HepG2 (cell line): ENCODE results near the gene GPAT3. TPM values are rescaled to one million over a fixed set of nuclear protein-coding genes. Genes with fewer than 3 reads are reported as not detected.

Experiments
- ATAC-seq: fragments of 200-7000 bp; cut with Tn5 transposase; 3 replicates; pipeline ENCODE4 v1.9.1; 2020; ENCODE audit warnings: mild to moderate bottlenecking, moderate library complexity
- BruUV-seq: library from RNA; stranded (reverse); fragments of 400-500 nt; replicated peaks from 2 replicates; lab custom pipeline; 2021; lab: Mats Ljungman, UMichigan
- CTCF ChIA-PET: fragments of 300-600 bp; formaldehyde crosslinking; extraction: SDS; loops from one replicate; lab custom pipeline; 2021; ENCODE audit warnings: low total read pairs, inconsistent platforms, low intra/inter-chr PET ratio; lab: Yijun Ruan, JAX
- POLR2A ChIA-PET: fragments of 350-600 bp; sonication (Branson Sonifier 250); formaldehyde crosslinking; loops from one replicate; lab custom pipeline; 2020; ENCODE audit warnings: antibody characterized with exemption, inconsistent platforms; lab: Yijun Ruan, JAX
- DNase-seq: peaks from one replicate; pipeline ENCODE4 v3.0.0-alpha.2; 2015; ENCODE audit warnings: low spot score
- FAIRE-seq: peaks from 3 replicates; lab custom pipeline; 2011; peaks lifted over from hg19 to GRCh38; lab: Jason Lieb, UNC
- H2AFZ ChIP-seq: one replicate; pipeline ENCODE4 v1.6.1; 2011; ENCODE audit warnings: low read length, inconsistent platforms
- H3K27ac ChIP-seq: fragments of 300-600 bp; 3 replicates; pipeline ENCODE4 v1.8.0; 2011; ENCODE audit warnings: mixed run types, mild to moderate bottlenecking, mixed read lengths, low read length, inconsistent platforms; ENCODE audit not compliant: insufficient read depth; ENCODE audit errors: extremely low read length
- H3K27me3 ChIP-seq, 2 experiments: fragments of 200-600 bp in 1 of 2; 2 replicates in 1 of 2; 3 replicates in 1 of 2; pipeline versions ENCODE4 v1.6.0 to v1.8.0; 2011; ENCODE audit warnings: low read length in 2 of 2, mild to moderate bottlenecking in 2 of 2, moderate library complexity in 2 of 2, inconsistent platforms in 1 of 2; ENCODE audit not compliant: insufficient read depth in 2 of 2, control insufficient read depth in 1 of 2
- H3K36me3 ChIP-seq, 2 experiments: fragments of 200-600 bp in 1 of 2; replicated peaks in 1 of 2; 2 replicates in 1 of 2; 3 replicates in 1 of 2; pipeline versions ENCODE4 v1.5.1 to v1.8.0; 2011; ENCODE audit warnings: low read length in 2 of 2, inconsistent platforms in 1 of 2; ENCODE audit not compliant: insufficient read depth in 2 of 2, control insufficient read depth in 1 of 2
- H3K4me1 ChIP-seq: 2 replicates; pipeline ENCODE4 v1.5.1; 2012; ENCODE audit warnings: low read length, inconsistent platforms; ENCODE audit not compliant: insufficient read depth
- H3K4me2 ChIP-seq: 2 replicates; pipeline ENCODE4 v1.6.0; 2011; ENCODE audit warnings: low read depth, low read length, inconsistent platforms
- H3K4me3 ChIP-seq, 3 experiments: fragments of 200-600 bp in 1 of 3; sonication (generic), shearing (Covaris generic) in 1 of 3; replicated peaks in 1 of 3; 2 replicates each; pipeline ENCODE4 v1.5.1; 2011 to 2016; ENCODE audit warnings: low read length in 3 of 3, inconsistent platforms in 2 of 3, low read depth in 2 of 3, mild to moderate bottlenecking in 2 of 3, control low read depth in 1 of 3, mixed read lengths in 1 of 3; ENCODE audit not compliant: insufficient read depth in 1 of 3
- H3K79me2 ChIP-seq: one replicate; pipeline ENCODE4 v1.6.1; 2011; ENCODE audit warnings: low read length, inconsistent platforms; ENCODE audit not compliant: insufficient read depth
- H3K9ac ChIP-seq: 2 replicates; pipeline ENCODE4 v1.6.0; 2011; ENCODE audit warnings: mild to moderate bottlenecking, low read depth, low read length, inconsistent platforms; ENCODE audit not compliant: insufficient read depth
- H3K9me3 ChIP-seq: 2 replicates; pipeline ENCODE4 v1.5.1; 2012; ENCODE audit warnings: mild to moderate bottlenecking, low read length
- H4K20me1 ChIP-seq: 2 replicates; pipeline ENCODE4 v1.6.0; 2011; ENCODE audit warnings: inconsistent platforms, mild to moderate bottlenecking, low read length, moderate library complexity; ENCODE audit not compliant: insufficient read depth
- NFAT5 ChIP-seq: sonication (generic); formaldehyde crosslinking; IDR thresholded peaks from 2 replicates; pipeline ENCODE4 v1.4.0; 2020; ENCODE audit warnings: missing genetic modification reagents
- ZC3H4 ChIP-seq: sonication (generic); formaldehyde crosslinking; IDR thresholded peaks from 2 replicates; pipeline ENCODE4 v1.4.0; 2020; ENCODE audit warnings: missing genetic modification reagents, borderline replicate concordance
- ZFYVE20 ChIP-seq: sonication (generic); formaldehyde crosslinking; IDR thresholded peaks from 2 replicates; pipeline ENCODE4 v1.8.0; 2023; ENCODE audit warnings: low read depth, mild to moderate bottlenecking, moderate library complexity, missing genetic modification reagents, borderline replicate concordance
- ZSCAN5A ChIP-seq: sonication (generic); formaldehyde crosslinking; IDR thresholded peaks from 2 replicates; pipeline ENCODE4 v1.8.0; 2022; ENCODE audit warnings: mild to moderate bottlenecking, missing genetic modification reagents, borderline replicate concordance
- WGBS: methylation state at CpG from one replicate; pipeline ENCODE4 v1.1.6; 2017; ENCODE audit warnings: low lambda C conversion rate; 5-methylcytosine and 5-hydroxymethylcytosine counted together
- in situ Hi-C: cut with HindIII; loops from 2 replicates; pipeline ENCODE4 v1.10.0; 2017; ENCODE audit warnings: low pct_unique_long_range_greater_than_20kb; ENCODE audit not compliant: extremely low pct_ligation_motif_present
- intact Hi-C: fragments of 100-400 bp; cut with micrococcal nuclease; formaldehyde crosslinking; loops from one replicate; pipeline ENCODE4 v1.10.0; 2022; ENCODE audit not compliant: unreplicated experiment
- polyA plus RNA-seq, 8 experiments: library from polyadenylated mRNA; depleted of rRNA in 3 of 8; stranded (reverse) in 7 of 8; unstranded in 1 of 8; fragments of >200 nt; fragmentation: Illumina TruSeq in 4 of 8; extraction: Trizol in 4 of 8; gene quantifications; 2 replicates each; pipeline versions ENCODE4 v1.2.1 to v1.2.3, GENCODE V29; 2011 to 2016; ENCODE audit warnings: low read depth in 4 of 8, missing spikeins in 1 of 8, mixed read lengths in 1 of 8; ENCODE audit not compliant: insufficient read depth in 1 of 8
- total RNA-seq, 5 experiments: library from RNA; depleted of rRNA; stranded (reverse); fragments of >200 nt; fragmentation: Illumina TruSeq; extraction: Trizol; gene quantifications; 2 replicates each; pipeline ENCODE4 v1.2.3, GENCODE V29; 2016; ENCODE audit warnings: low read depth in 1 of 5

The GPAT3 gene
- total and polyA plus RNA-seq, 2 of the 13 experiments (the other 11 are each of a cell fraction or from before 2014, with no cell fraction given): 2.4 to 2.6 TPM

- TF ChIP-seq NFAT5 (no peak), ZFYVE20 (no peak), ZSCAN5A (CRISPR knock-in tag) (no peak)
Measured at GRCh38 chr4:83548151-83548905, 12.4 kb downstream of the GPAT3 start (continued).

- Histone ChIP-seq H4K20me1 (no peaks in the 10 kb centered on the region), H3K4me3 (no peak overlapping the region), H3K4me2 (no peak overlapping the region), H3K79me2 (no peaks in the 10 kb centered on the region), H3K9ac (no peak overlapping the region), H3K4me1 (peaks cover 25% of the 10 kb centered on the region), H3K9me3 (no peaks in the 10 kb centered on the region), H2AFZ (no peak overlapping the region), H3K27me3 (no peaks in the 10 kb centered on the region), H3K27ac (no peak overlapping the region), H3K36me3 (no peaks in the 10 kb centered on the region)
- no TSS peak for BruUV-seq
- no peak for TF ChIP-seq ZC3H4 (CRISPR knock-in tag)
- ChIA-PET POLR2A (no interaction called here), CTCF (no interaction called here)
- FAIRE-seq (no peak), DNase-seq (peak; percentile 42), ATAC-seq (no peak; the same call in 2 of the 3 replicates)
- intact Hi-C loops (no loop called here), in situ Hi-C loops (no loop called here)
- 53% methylated on average over 3 of the region's 3 CpGs for WGBS
Measured at GRCh38 chr4:83552083-83552482, 16.2 kb downstream of the GPAT3 start.
